GM12864 (cell line): ENCODE measurements around the gene SNAP29.

ENCODE experiments used
- DNase-seq: peaks from one replicate; pipeline ENCODE4 v3.0.0-alpha.2; 2011; ENCODE audit warnings: low read depth
- H3K4me3 ChIP-seq: 2 replicates; pipeline ENCODE4 v1.5.1; 2011; ENCODE audit warnings: mild to moderate bottlenecking, low read depth, low read length, control low read depth
- TF ChIP-seq, protein P1 (sequence below): IDR thresholded peaks from 2 replicates; pipeline ENCODE4 v1.5.1; 2011; ENCODE audit warnings: low read depth, mild to moderate bottlenecking, moderate library complexity, low read length, control low read depth, inconsistent platforms; ENCODE audit errors: missing control alignments

The SNAP29 gene

DNA sequence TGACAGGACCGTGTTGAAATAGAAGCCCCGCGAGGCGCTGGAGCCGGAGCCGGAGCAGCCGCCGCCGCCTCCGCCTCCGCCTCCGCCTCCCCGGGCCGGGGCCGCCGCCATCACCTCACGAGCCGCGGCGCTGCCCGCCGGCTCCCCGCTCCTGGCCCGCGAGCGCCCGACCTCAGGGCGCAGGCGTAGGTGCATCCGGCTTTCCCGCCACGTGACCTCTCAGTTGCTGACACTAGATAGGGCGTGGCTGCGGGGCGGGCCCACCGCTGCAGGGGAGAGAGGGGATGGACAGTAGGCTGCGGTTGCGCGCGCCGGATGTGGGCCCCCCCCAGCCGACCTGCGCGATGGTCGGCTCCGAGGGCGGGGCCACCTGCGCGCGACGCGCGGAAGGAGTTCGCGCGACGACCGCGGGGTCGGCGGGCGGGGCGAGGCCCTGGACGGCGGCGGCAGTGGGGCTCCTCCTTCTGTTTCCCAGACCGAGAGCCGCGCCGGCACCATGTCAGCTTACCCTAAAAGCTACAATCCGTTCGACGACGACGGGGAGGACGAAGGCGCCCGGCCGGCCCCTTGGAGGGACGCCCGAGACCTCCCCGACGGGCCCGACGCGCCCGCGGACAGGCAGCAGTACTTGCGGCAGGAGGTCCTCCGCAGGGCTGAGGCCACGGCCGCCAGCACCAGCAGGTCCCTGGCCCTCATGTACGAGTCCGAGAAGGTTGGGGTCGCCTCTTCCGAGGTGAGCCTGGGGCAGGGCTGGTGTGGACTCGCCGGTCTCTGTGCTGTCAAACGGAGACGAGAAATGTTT, at the start of gene SNAP29, which contains the start of gene PI4KA:
Gene SNAP29 (plus strand): TSS at position 393 of the 802 bp plus-strand sequence. CDS start 104 bp downstream, at position 497.
Gene PI4KA (minus strand): TSS at position 197 of the 802 bp plus-strand sequence. CDS start 86 bp downstream, at position 111.
- TF ChIP-seq, protein P1, sequence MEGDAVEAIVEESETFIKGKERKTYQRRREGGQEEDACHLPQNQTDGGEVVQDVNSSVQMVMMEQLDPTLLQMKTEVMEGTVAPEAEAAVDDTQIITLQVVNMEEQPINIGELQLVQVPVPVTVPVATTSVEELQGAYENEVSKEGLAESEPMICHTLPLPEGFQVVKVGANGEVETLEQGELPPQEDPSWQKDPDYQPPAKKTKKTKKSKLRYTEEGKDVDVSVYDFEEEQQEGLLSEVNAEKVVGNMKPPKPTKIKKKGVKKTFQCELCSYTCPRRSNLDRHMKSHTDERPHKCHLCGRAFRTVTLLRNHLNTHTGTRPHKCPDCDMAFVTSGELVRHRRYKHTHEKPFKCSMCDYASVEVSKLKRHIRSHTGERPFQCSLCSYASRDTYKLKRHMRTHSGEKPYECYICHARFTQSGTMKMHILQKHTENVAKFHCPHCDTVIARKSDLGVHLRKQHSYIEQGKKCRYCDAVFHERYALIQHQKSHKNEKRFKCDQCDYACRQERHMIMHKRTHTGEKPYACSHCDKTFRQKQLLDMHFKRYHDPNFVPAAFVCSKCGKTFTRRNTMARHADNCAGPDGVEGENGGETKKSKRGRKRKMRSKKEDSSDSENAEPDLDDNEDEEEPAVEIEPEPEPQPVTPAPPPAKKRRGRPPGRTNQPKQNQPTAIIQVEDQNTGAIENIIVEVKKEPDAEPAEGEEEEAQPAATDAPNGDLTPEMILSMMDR: no peak
- peak; percentile 94 for DNase-seq
- H3K4me3 ChIP-seq: peak within 1 kb of the TSS; percentile 71

DNA sequence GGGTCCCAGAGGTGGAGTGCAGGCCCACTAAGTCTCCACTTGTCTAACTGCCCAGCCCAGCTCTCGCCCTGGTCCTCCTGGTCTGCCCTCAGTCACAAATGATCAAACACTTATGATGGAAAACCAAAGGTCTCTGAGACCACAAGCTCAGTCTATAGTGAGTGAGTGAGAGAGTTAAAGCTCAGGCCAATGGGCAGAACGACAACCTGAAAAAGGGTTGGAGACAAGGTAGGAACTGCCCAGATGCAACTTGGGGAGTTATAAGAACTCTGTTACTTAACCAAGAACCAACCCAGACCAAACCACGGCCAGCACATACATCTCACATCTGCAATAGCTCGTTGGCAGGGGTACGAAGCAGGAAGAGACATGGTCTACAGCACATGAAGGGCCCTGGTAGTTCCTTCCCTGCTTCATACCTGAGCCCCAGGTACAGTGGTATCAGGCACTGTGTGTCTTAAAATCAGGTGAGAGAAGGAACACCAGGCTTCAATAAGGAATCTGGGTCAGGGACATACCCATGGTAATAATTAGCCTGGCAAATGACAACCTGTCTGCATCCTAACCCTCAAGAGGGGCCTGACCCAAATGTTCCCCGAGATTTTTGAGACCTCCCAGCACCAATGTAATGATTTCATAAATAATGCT, 49.1 kb upstream of the SNAP29 start:
- DNase-seq: no peak
- H3K4me3 ChIP-seq: no peak overlapping the region
- TF ChIP-seq, protein P1: no peak

DNA sequence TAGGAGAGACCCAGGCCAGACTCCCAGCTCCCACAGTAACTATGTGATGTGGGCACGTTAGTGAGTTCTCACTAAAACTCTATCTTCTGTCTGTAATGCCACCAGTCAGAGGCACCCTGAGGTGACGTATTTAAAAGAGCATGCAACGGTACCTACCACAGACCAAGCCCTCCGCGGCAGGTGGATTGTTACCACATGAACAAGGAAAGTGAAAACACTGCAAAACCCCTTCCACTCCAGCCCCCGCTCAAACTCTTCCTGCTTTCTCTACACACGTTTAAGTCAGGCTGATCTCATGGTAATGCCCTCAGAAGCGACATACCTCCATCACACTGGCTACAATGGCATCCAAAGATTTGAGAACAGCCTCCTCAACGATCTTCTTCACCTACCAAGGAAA, 48.2 kb upstream of the SNAP29 start:
- DNase-seq: no peak
- TF ChIP-seq, protein P1: no peak
- no peak overlapping the region for H3K4me3 ChIP-seq

DNA sequence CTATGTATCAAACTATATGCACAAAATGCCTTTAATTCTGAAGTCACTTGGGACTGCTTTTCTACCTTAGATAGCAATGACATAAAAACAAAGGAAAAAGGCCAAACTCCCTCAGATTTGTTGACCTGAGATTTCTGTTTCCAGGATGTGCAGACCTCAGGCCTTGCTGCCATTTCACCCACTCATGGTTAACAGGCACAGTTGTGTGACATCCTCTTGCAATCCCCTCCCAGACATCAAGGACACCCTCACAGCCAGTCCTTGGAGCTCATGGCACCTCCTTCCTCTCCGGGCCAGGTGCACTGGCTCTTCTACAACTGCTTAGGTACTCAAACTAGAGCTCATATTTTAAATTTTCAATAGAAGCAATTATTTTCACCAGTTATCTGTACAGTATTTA, 47.6 kb upstream of the SNAP29 start:
- no peak for DNase-seq
- TF ChIP-seq, protein P1: no peak
- H3K4me3 ChIP-seq: no peak overlapping the region

DNA sequence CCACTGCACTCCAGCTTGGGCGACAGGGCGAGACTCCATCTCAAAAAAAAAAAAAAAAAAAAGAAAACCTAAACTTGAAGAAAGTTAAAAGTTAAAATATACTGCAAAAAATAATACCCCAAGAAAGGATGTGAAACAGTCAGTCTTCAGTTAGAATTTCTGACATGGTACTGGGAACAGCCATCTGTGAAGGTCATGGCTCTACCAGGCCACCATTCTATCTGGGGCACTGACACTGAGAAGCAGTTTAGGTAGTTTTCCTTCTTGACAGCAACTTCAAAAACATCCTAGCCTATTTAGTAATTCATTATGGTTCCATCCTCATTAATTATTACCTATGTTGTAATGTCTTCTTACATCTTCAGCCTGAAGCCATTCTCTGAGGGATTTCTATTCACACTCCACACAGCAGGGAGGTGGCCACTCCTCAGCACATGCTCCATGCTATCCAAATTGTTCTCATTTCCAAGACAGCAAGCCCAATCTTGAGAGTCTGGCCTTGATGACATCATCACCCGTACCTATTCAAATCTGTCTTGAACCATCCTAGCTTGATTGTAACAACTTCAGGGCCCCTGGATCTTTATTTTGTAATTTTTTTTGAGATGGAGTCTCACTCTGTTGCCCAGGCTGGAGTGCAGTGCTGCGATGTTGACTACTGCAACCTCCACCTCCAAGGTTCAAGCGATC, 46.7 kb upstream of the SNAP29 start:
- no peak overlapping the region for H3K4me3 ChIP-seq
- TF ChIP-seq, protein P1: no peak

DNA sequence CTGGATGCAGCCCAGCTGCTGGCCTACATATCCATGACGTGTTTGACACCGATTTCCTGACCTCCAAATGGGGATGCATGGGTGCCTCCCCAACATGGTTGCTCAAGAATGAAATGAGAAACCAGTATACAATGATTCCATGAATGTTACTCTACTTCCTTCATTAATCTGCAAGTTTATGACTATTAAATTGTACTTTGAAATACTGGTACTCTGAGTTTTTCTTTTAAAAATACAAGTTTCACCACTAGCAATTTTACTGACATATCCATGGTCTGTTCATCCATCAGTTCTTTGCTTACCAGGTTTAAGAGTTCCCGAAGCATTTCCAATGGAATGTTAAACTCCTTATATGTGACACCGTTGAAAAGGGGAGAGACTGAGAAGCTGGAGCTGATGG, 45.8 kb upstream of the SNAP29 start:
- no peak overlapping the region for H3K4me3 ChIP-seq
- TF ChIP-seq, protein P1: no peak
- no peak for DNase-seq

More for the DNA sequence above, 46.7 kb upstream of the SNAP29 start:
- no peak for DNase-seq
